ENCODE results near the gene ART1.

Gene ART1

GRCh38 chr11:3666023-3666530 is 21.1 kb downstream of the ART1 start:
- no peak for DNase-seq

GRCh38 chr11:3667149-3668035 is 22.5 kb downstream of the ART1 start:
- no peak for DNase-seq

- no peak for DNase-seq
Measured at GRCh38 chr11:3669128-3669527, 24.2 kb downstream of the ART1 start.

- DNase-seq = no peak
Measured at GRCh38 chr11:3669742-3670183, 24.8 kb downstream of the ART1 start.

GRCh38 chr11:3671334-3672254 is 26.7 kb downstream of the ART1 start, which contains the start of gene CHRNA10:
CHRNA10 (minus strand) TSS chr11:3671384; CDS start chr11:3671312, 72 bp downstream.
- DNase-seq = no peak

GRCh38 chr11:3674189-3674588 is 29.3 kb downstream of the ART1 start:
- no peak for DNase-seq

- no peak for DNase-seq
Measured at GRCh38 chr11:3675971-3676370, 31.0 kb downstream of the ART1 start.

GRCh38 chr11:3679077-3679476 is 34.1 kb downstream of the ART1 start:
- no peak for DNase-seq

- DNase-seq = no peak
Measured at GRCh38 chr11:3683039-3683438, 38.1 kb downstream of the ART1 start.

GRCh38 chr11:3684129-3684818 is 39.3 kb downstream of the ART1 start:
- no peak for DNase-seq

GRCh38 chr11:3684819-3685172 is 39.9 kb downstream of the ART1 start:
- no peak for DNase-seq

- DNase-seq = no peak
Measured at GRCh38 chr11:3685923-3686322, 41.0 kb downstream of the ART1 start.

- DNase-seq = no peak
Measured at GRCh38 chr11:3686751-3687150, 41.8 kb downstream of the ART1 start.

- no peak for DNase-seq
Measured at GRCh38 chr11:3700410-3700809, 55.5 kb downstream of the ART1 start.

GRCh38 chr11:3700910-3701309 is 56.0 kb downstream of the ART1 start:
- DNase-seq = no peak

GRCh38 chr11:3703383-3703782 is 58.5 kb downstream of the ART1 start:
- no peak for DNase-seq

GRCh38 chr11:3707176-3707575 is 62.2 kb downstream of the ART1 start:
- DNase-seq = no peak

- no peak for DNase-seq
Measured at GRCh38 chr11:3709977-3710376, 65.0 kb downstream of the ART1 start.

- DNase-seq = no peak
Measured at GRCh38 chr11:3710485-3711259, 65.7 kb downstream of the ART1 start.

GRCh38 chr11:3712274-3712673 is 67.3 kb downstream of the ART1 start:
- DNase-seq = no peak
